Measurements from ENCODE around the gene SCTR. TPM values are rescaled to one million over a fixed set of nuclear protein-coding genes. Genes with fewer than 3 reads are reported as not detected.

Gene SCTR
- total RNA-seq, 4 donors from 2014 or later, result 0.81 TPM; not detected in 3

- Histone ChIP-seq H3K36me3 (no peaks in the 10 kb centered on the region), H3K27ac (no peak overlapping the region), H3K4me3 (no peak overlapping the region), H3K9me3 (no peaks in the 10 kb centered on the region), H3K27me3 (peaks cover 50% of the 10 kb centered on the region), H3K4me1 (peaks cover 0 to 22% (median 0%) of the 10 kb centered on the region in 3 donors)
- 73 to 82% methylated on average over 9 to 10 of the region's 11 CpGs for WGBS, 2 donors (ENCODE audit: low coverage in 1 of 2)
- ATAC-seq, result no peak
- TF ChIP-seq POLR2A (IDR thresholded peaks at IDR 0.05), result no peak
- TF ChIP-seq POLR2AphosphoS5 (IDR thresholded peaks at IDR 0.05), result no peak
- no peak for TF ChIP-seq CTCF (IDR thresholded peaks at IDR 0.05)
- TF ChIP-seq EP300 (IDR thresholded peaks at IDR 0.05), result no peak
Observed at GRCh38 chr2:119521433-119522050, 2.7 kb downstream of the SCTR start.

- Histone ChIP-seq H3K4me1 (peaks cover 0 to 22% (median 0%) of the 10 kb centered on the region in 3 donors), H3K9me3 (no peaks in the 10 kb centered on the region), H3K4me3 (no peak overlapping the region), H3K27ac (no peak overlapping the region), H3K36me3 (no peaks in the 10 kb centered on the region), H3K27me3 (peaks cover 49% of the 10 kb centered on the region)
- no peak for ATAC-seq
- TF ChIP-seq CTCF (IDR thresholded peaks at IDR 0.05) (no peak), EP300 (IDR thresholded peaks at IDR 0.05) (no peak), POLR2A (IDR thresholded peaks at IDR 0.05) (no peak), POLR2AphosphoS5 (IDR thresholded peaks at IDR 0.05) (no peak)
- WGBS, 2 donors (ENCODE audit: low coverage in 1 of 2), result 72 to 78% methylated on average over 3 of the region's 3 CpGs
Observed at GRCh38 chr2:119520696-119521432, 3.4 kb downstream of the SCTR start.

GRCh38 chr2:119519057-119519408 lies 5.2 kb downstream of the SCTR start:
- H3K9me3 ChIP-seq, result no peaks in the 10 kb centered on the region
- ATAC-seq, result no peak
- H3K27ac ChIP-seq, result no peak overlapping the region
- H3K27me3 ChIP-seq, result peaks cover 46% of the 10 kb centered on the region
- H3K36me3 ChIP-seq, result no peaks in the 10 kb centered on the region
- no peak overlapping the region for H3K4me3 ChIP-seq
- H3K4me1 ChIP-seq, result peaks cover 0 to 18% (median 0%) of the 10 kb centered on the region in 3 donors
- WGBS, 2 donors (ENCODE audit: low coverage in 1 of 2), result 85 to 88% methylated on average over 6 to 8 of the region's 10 CpGs
- TF ChIP-seq POLR2A (IDR thresholded peaks at IDR 0.05), result no peak

- 76 to 98% methylated on average over 4 of the region's 10 CpGs for WGBS, 2 donors (ENCODE audit: low coverage in 1 of 2)
Observed at GRCh38 chr2:119518401-119519056, 5.8 kb downstream of the SCTR start.

More at GRCh38 chr2:119518401-119519056, 5.8 kb downstream of the SCTR start:
- peaks cover 41% of the 10 kb centered on the region for H3K27me3 ChIP-seq
- no peak overlapping the region for H3K27ac ChIP-seq
- H3K9me3 ChIP-seq, result no peaks in the 10 kb centered on the region
- no peak for ATAC-seq
- no peak overlapping the region for H3K4me3 ChIP-seq
- H3K36me3 ChIP-seq, result no peaks in the 10 kb centered on the region
- TF ChIP-seq POLR2A (IDR thresholded peaks at IDR 0.05), result no peak
- no peak for TF ChIP-seq CTCF (IDR thresholded peaks at IDR 0.05)
- no peak for TF ChIP-seq EP300 (IDR thresholded peaks at IDR 0.05)
- no peak for TF ChIP-seq POLR2AphosphoS5 (IDR thresholded peaks at IDR 0.05)
- peaks cover 0 to 13% (median 0%) of the 10 kb centered on the region in 3 donors for H3K4me1 ChIP-seq
